Jurkat, Clone E6-1 (cell line): ENCODE data around the gene ARHGAP11A.

Source experiments
- DNase-seq: peaks from one replicate; pipeline ENCODE4 v3.0.0-alpha.2; 2011; ENCODE audit warnings: low read depth, low spot score
- H3K4me3 ChIP-seq: 2 replicates; pipeline ENCODE4 v1.5.1; 2011; ENCODE audit warnings: mild to moderate bottlenecking, low read length, control low read depth, moderate library complexity

ARHGAP11A gene

GRCh38 chr15:32682977-32683630 lies 67.8 kb downstream of the ARHGAP11A start:
- no peak for DNase-seq
- H3K4me3 ChIP-seq, result no peak overlapping the region

DNA sequence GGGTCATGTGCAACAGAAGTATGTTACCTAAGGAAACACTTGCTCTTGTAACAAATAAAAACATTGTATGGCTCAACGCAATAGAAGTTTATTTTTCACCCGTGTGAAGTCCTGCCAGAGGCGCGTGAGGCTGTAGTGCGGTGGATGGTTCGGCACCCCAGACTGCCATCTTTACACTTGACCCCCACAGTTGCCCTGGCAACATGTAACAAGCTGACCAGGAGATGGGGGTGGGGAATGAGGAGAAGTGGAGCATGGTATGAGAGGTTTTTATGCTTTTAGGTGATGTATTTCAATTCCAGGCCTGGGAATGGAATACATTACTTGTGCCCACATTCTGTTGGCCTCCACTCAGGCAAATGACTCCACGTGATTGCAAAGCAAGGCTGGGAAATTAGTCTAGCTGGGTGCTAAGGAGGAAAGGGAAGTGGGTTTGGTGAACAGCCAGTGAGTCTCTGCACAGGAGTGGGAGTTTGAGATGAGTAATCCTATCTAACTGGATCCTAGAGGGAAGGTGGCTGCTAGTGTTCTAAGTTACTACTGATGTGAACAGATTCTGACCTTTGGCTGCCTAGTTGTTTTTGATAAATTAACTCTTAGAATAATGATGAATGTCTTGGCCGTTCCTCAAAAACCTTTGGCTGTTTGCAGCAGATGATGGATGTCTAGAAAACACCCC lies 68.7 kb downstream of the ARHGAP11A start:
- peak; percentile 22 for DNase-seq
- no peak overlapping the region for H3K4me3 ChIP-seq

- DNase-seq, result no peak
- no peak overlapping the region for H3K4me3 ChIP-seq
These were observed 70.3 kb downstream of the ARHGAP11A start for GRCh38 chr15:32685576-32685975.

GRCh38 chr15:32687556-32687955 lies 72.3 kb downstream of the ARHGAP11A start:
- DNase-seq, result no peak
- no peak overlapping the region for H3K4me3 ChIP-seq

GRCh38 chr15:32688151-32688639 lies 72.9 kb downstream of the ARHGAP11A start:
- H3K4me3 ChIP-seq, result no peak overlapping the region
- no peak for DNase-seq
